Measurements from ENCODE around the gene POGK.

- TF ChIP-seq FOXP2 (optimal IDR thresholded peaks at IDR 0.05; ENCODE audit: borderline replicate concordance, extremely low read depth, extremely low read length, insufficient read depth) (no peak), TAF1 (IDR thresholded peaks at IDR 0.05; ENCODE audit: borderline replicate concordance, insufficient read depth, low read length) (no peak), POLR2AphosphoS5 (IDR thresholded peaks at IDR 0.05; ENCODE audit: low read depth, low read length) (no peak)
These were observed 30.3 kb upstream of the POGK start for GRCh38 chr1:166808952-166809351.
